Natural killer cell treated with Interleukin-12 subunit alpha and Interleukin-12 subunit beta and Interleukin-15 and Interleukin-18, amount 100 ng/mL, for 72 hours (primary cell): ENCODE measurements around the gene VPS35L. TPM values are rescaled to one million over a fixed set of nuclear protein-coding genes. Genes with fewer than 3 reads are reported as not detected.
"Not testable (repeated sequence)": the region's sequence is repeated elsewhere in the genome, so short reads cannot be mapped to it uniquely, and the experiment has no call there.

Experiments used
- ATAC-seq, 2 donors: fragments of 150-1000 bp; cut with Tn5 transposase in 1 of 2; sonication (Bioruptor Pico), chemical (Tn5 transposase) in 1 of 2; 2 replicates each; pipeline ENCODE4 v1.10.0; 2021
- DNase-seq: peaks from one replicate; pipeline ENCODE4 v3.0.0; 2022; ENCODE audit warnings: low spot score
- H3K27ac Mint-ChIP-seq, 2 donors: 1 replicate in 1 of 2; 2 replicates in 1 of 2; pipeline ENCODE4 v1.8.0; 2022; ENCODE audit warnings: mixed read lengths in 2 of 2, mild to moderate bottlenecking in 1 of 2, moderate library complexity in 1 of 2
- H3K27me3 Mint-ChIP-seq, 2 donors: 1 replicate in 1 of 2; 2 replicates in 1 of 2; pipeline ENCODE4 v1.8.0; 2022; ENCODE audit warnings: mixed read lengths in 2 of 2
- H3K36me3 Mint-ChIP-seq: one replicate; pipeline ENCODE4 v1.8.0; 2022; ENCODE audit warnings: mixed read lengths
- H3K4me1 Mint-ChIP-seq, 2 donors: 1 replicate in 1 of 2; 2 replicates in 1 of 2; pipeline ENCODE4 v1.8.0; 2022; ENCODE audit warnings: low read depth in 2 of 2, mixed read lengths in 2 of 2, mild to moderate bottlenecking in 1 of 2
- H3K4me3 Mint-ChIP-seq: one replicate; pipeline ENCODE4 v1.8.0; 2022; ENCODE audit warnings: mixed read lengths
- H3K9me3 Mint-ChIP-seq: 2 replicates; pipeline ENCODE4 v1.8.0; 2022; ENCODE audit warnings: mixed read lengths
- total RNA-seq, 2 donors: library from RNA; stranded (reverse); gene quantifications; one replicate each; pipeline ENCODE4 v1.2.3, GENCODE V29; 2022

Gene VPS35L
- total RNA-seq, 2 donors from 2014 or later, result 41.1 to 52.6 TPM

DNA sequence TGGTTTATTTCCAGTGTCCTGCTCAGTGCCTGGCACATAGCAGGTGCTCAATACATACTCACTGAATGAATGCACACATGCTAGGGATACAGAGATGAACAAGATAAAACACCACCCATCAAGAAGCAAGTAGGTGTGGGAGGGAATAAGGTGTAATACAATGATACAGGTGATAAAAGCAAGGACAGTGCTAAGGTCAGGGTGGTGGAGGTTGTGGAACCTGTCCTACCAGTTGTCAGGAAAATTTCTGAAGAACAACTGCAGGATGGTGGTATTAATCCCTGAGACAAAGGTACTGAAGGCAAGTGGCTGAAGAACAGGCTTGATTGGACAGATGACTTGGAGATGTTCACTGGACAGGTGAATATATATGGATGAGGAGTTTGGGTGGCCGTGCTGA, 160.7 kb downstream of the VPS35L start:
- Mint-ChIP-seq H3K36me3 (peaks cover 13% of the 10 kb centered on the region), H3K9me3 (no peaks in the 10 kb centered on the region), H3K4me3 (peak overlapping the region; percentile 52), H3K27ac (no peak overlapping the region), H3K4me1 (peaks cover 18 to 20% of the 10 kb centered on the region in 2 donors), H3K27me3 (no peaks in the 10 kb centered on the region)
- ATAC-seq (no peak), DNase-seq (no peak)

- not testable (repeated sequence) for ATAC-seq, DNase-seq, H3K27me3 Mint-ChIP-seq, H3K9me3 Mint-ChIP-seq
- Mint-ChIP-seq H3K4me1 (peaks cover 18 to 20% of the 10 kb centered on the region in 2 donors), H3K27ac (peak overlapping the region; percentile 75 to 90), H3K36me3 (peaks cover 13% of the 10 kb centered on the region), H3K4me3 (peak overlapping the region; percentile 88)
These were observed 161.2 kb downstream of the VPS35L start for GRCh38 chr16:19716728-19717127.

- peaks cover 13% of the 10 kb centered on the region for H3K36me3 Mint-ChIP-seq
- no peak for ATAC-seq
- H3K27ac Mint-ChIP-seq, result peak overlapping the region; percentile 75 to 90
- peaks cover 18 to 20% of the 10 kb centered on the region in 2 donors for H3K4me1 Mint-ChIP-seq
- no peaks in the 10 kb centered on the region for H3K9me3 Mint-ChIP-seq
- peak overlapping the region; percentile 88 for H3K4me3 Mint-ChIP-seq
- no peak for DNase-seq
- H3K27me3 Mint-ChIP-seq, result peaks cover 0 to 1% of the 10 kb centered on the region in 2 donors
These were observed 161.8 kb downstream of the VPS35L start for GRCh38 chr16:19717314-19717713.

DNA sequence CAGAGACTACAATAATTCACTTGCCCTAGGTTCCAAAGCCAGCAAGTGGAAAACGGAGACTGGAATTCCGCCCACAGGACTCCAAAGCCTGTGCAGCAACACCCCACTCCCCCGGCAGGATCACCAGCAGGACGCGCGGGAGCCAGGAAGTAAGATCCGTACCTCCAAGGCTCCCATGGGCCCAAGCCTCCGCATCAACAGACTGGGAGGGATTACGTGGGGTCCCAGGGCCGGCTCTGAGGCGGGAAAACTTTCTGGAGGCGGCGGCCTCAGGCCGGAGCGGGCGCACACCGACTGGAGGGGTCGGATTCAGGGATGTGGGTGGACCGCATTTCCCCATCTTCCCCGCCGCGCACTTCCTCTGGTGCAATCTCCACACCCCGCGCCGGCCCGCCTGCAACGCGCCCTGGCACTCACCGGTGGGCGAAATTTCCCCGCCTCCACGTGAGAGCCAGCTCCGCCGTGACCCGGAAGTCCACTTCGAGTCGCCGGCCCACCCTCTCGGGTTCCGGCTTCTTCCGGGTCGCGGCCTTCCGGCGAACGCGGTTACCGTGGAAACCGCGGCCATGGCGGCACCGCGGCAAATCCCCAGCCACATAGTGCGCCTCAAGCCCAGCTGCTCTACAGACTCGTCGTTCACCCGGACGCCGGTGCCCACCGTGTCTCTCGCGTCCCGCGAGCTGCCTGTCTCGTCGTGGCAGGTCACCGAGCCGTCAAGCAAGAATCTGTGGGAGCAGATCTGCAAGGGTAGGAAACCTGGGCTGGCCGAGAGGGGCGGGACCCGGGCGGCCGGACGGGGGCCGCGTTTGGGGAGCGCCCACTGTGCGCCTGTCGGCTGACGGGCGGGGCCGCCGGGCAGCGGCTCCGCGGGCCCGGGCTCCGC, 162.5 kb downstream of the VPS35L start, which contains the start of the genes IQCK and KNOP1:
Gene IQCK (plus strand): TSS at position 531 of the 883 bp plus-strand sequence. CDS start 36 bp downstream, at position 567.
Gene KNOP1 (minus strand): TSS at position 487 of the 883 bp plus-strand sequence. CDS start 3,192 bp downstream, outside the sequence.
- Mint-ChIP-seq H3K4me1 (peaks cover 18 to 20% of the 10 kb centered on the region in 2 donors), H3K9me3 (no peaks in the 10 kb centered on the region), H3K4me3 (peak within 1 kb of the TSS; percentile 88), H3K36me3 (peaks cover 13% of the 10 kb centered on the region), H3K27ac (peak within 1 kb of the TSS; percentile 75 to 90), H3K27me3 (peaks cover 0 to 3% of the 10 kb centered on the region in 2 donors)
- ATAC-seq (peak; percentile 95 to 96), DNase-seq (peak; percentile 96)

- Mint-ChIP-seq H3K27me3 (peaks cover 0 to 3% of the 10 kb centered on the region in 2 donors), H3K9me3 (no peaks in the 10 kb centered on the region), H3K4me3 (peak overlapping the region; percentile 88), H3K27ac (peak overlapping the region; percentile 75 to 90), H3K4me1 (peaks cover 18 to 20% of the 10 kb centered on the region in 2 donors), H3K36me3 (peaks cover 13% of the 10 kb centered on the region)
- ATAC-seq (no peak), DNase-seq (no peak)
These were observed 163.1 kb downstream of the VPS35L start for GRCh38 chr16:19718624-19718965.

- peaks cover 0 to 3% of the 10 kb centered on the region in 2 donors for H3K27me3 Mint-ChIP-seq
- no peak overlapping the region for H3K4me3 Mint-ChIP-seq
- H3K4me1 Mint-ChIP-seq, result peaks cover 0 to 2% of the 10 kb centered on the region in 2 donors
- H3K27ac Mint-ChIP-seq, result no peak overlapping the region
- no peaks in the 10 kb centered on the region for H3K36me3 Mint-ChIP-seq
- DNase-seq, result no peak
- no peak for ATAC-seq
- H3K9me3 Mint-ChIP-seq, result no peaks in the 10 kb centered on the region
These were observed 166.9 kb downstream of the VPS35L start for GRCh38 chr16:19722269-19722952.

DNA sequence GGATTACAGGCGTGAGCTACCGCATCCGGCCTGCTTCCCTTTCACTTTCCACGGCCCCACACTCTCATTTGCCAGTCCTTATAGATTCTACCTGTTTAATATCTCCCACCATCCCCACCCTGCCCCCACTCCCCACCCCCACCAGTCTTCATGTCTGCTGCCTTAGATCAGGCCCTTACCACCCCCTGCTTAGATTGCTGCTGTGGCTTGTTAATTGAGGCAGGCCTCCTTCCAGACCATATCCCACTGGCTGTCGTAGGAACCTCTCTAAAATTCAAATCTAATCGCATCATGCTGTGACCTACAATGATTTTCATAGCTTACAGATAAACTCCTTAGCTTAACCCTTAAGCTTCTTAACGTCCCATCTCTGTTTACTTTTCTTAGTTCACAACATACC, 167.5 kb downstream of the VPS35L start:
- no peak overlapping the region for H3K27ac Mint-ChIP-seq
- H3K36me3 Mint-ChIP-seq, result no peaks in the 10 kb centered on the region
- peaks cover 0 to 4% of the 10 kb centered on the region in 2 donors for H3K4me1 Mint-ChIP-seq
- H3K27me3 Mint-ChIP-seq, result peaks cover 0 to 3% of the 10 kb centered on the region in 2 donors
- no peaks in the 10 kb centered on the region for H3K9me3 Mint-ChIP-seq
- ATAC-seq, result no peak
- H3K4me3 Mint-ChIP-seq, result no peak overlapping the region
- DNase-seq, result no peak

GRCh38 chr16:19728636-19728965, 173.1 kb downstream of the VPS35L start:
- H3K27me3 Mint-ChIP-seq, result peaks cover 0 to 7% of the 10 kb centered on the region in 2 donors
- peaks cover 0 to 10% of the 10 kb centered on the region in 2 donors for H3K4me1 Mint-ChIP-seq
- ATAC-seq (no peak), DNase-seq (no peak)
- H3K4me3 Mint-ChIP-seq, result no peak overlapping the region
- no peaks in the 10 kb centered on the region for H3K36me3 Mint-ChIP-seq
- H3K27ac Mint-ChIP-seq, result no peak overlapping the region
- H3K9me3 Mint-ChIP-seq, result no peaks in the 10 kb centered on the region

GRCh38 chr16:19733551-19733950, 178.0 kb downstream of the VPS35L start:
- Mint-ChIP-seq H3K27me3 (peaks cover 6 to 9% of the 10 kb centered on the region in 2 donors), H3K27ac (no peak overlapping the region), H3K36me3 (no peaks in the 10 kb centered on the region), H3K4me3 (no peak overlapping the region), H3K4me1 (peaks cover 0 to 3% of the 10 kb centered on the region in 2 donors), H3K9me3 (no peaks in the 10 kb centered on the region)
- ATAC-seq (no peak), DNase-seq (no peak)

DNA sequence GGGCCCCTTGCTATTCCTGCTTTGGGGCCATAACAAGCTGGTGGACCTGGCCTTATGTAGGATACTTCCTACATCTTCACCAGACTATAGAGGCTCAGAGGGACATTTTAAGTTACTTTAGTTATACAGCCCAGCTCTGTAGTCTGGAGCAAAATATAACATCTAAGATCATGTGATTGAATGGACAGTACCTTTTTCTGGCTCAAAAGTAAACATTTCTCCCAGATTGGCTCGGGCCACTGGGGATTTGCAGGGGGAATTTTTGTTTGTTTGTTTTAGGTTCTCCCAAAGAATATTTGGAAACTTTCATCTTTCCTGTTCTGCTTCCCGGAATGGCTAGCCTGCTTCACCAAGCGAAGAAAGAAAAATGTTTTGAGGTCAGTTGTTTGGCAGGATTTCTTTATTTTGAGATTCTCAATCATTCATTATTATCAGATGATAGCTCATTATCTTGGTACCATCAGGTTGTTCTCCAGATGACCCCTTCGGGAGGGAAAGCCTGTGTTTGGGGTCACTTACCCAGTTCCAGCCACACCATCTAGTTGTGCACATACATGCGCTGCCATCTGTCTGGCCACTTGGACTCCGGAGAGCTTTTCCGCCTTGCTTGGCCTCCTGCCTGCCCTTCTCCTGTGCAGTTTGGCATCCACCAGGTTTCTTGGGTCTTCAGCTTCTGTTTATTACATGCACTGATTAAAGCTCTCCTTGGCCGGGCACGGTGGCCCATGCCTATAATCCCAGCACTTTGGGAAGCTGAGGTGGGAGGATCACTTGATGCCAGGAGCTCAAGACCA, 179.8 kb downstream of the VPS35L start:
- no peak overlapping the region for H3K4me3 Mint-ChIP-seq
- DNase-seq (no peak), ATAC-seq (no peak)
- H3K4me1 Mint-ChIP-seq, result no peaks in the 10 kb centered on the region
- H3K36me3 Mint-ChIP-seq, result no peaks in the 10 kb centered on the region
- H3K9me3 Mint-ChIP-seq, result no peaks in the 10 kb centered on the region
- peaks cover 12 to 16% of the 10 kb centered on the region in 2 donors for H3K27me3 Mint-ChIP-seq
- no peak overlapping the region for H3K27ac Mint-ChIP-seq

DNA sequence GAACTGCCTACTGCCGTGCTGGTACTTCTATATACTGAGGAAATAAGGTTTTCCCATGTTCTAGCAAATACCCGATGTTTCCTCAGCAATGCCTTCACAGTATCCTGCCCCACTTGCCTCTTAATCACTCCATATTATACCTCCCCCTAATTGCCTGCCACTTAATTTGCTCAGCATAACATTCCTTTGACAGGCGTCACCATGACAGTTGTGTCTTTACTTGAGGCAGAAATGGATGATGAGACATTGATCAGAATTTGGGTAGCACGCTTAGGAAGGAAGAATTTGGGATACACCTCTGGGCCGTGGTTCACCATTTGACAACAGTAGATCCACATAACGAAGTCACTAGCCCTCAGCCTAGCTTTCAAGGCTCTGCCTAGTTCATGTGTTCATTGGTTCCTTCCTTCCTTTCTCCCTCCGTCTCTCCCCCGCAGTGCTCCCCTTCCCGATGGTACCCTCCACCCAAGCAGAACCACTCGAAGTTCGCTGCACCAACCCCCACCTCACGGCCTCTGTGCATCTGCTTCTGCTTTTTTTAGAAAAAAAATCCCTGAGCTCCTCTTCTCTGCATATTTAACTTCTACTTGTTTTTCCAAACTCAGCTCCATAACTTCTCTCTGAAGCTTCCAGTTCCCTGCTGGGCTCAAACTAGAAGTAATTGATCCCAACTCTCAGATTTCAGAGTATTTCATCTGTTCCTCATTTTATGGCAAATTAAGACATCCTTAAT, 182.0 kb downstream of the VPS35L start:
- H3K36me3 Mint-ChIP-seq, result no peaks in the 10 kb centered on the region
- H3K9me3 Mint-ChIP-seq, result no peaks in the 10 kb centered on the region
- no peak for DNase-seq
- no peak overlapping the region for H3K27ac Mint-ChIP-seq
- ATAC-seq, result no peak
- H3K4me3 Mint-ChIP-seq, result no peak overlapping the region
- H3K27me3 Mint-ChIP-seq, result peaks cover 13 to 14% of the 10 kb centered on the region in 2 donors
- no peaks in the 10 kb centered on the region for H3K4me1 Mint-ChIP-seq

DNA sequence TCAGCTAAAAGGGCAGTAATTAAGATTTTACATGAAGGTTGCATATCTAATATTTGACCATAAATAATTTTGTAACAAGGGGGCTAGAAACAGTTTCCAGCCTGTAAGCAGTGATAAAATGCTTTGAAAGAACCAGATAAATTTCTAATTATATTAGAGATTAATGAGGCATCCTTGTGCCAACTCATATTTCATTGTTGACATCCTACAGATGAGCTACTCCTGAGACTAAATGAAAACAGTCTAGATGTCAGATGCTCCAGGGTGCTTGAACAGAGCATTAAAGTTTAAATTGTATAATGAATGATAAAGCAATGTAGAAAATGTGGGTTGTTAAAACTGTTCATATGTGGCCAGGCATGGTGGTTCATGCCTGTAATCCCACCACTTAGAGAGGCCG, 185.9 kb downstream of the VPS35L start:
- DNase-seq (no peak), ATAC-seq (no peak)
- no peak overlapping the region for H3K27ac Mint-ChIP-seq
- no peaks in the 10 kb centered on the region for H3K36me3 Mint-ChIP-seq
- H3K27me3 Mint-ChIP-seq, result peaks cover 13 to 14% of the 10 kb centered on the region in 2 donors
- H3K4me3 Mint-ChIP-seq, result no peak overlapping the region
- no peaks in the 10 kb centered on the region for H3K9me3 Mint-ChIP-seq
- H3K4me1 Mint-ChIP-seq, result no peaks in the 10 kb centered on the region

GRCh38 chr16:19743816-19744159, 188.3 kb downstream of the VPS35L start:
- H3K27me3 Mint-ChIP-seq, result peaks cover 8 to 11% of the 10 kb centered on the region in 2 donors
- no peak overlapping the region for H3K27ac Mint-ChIP-seq
- no peaks in the 10 kb centered on the region for H3K9me3 Mint-ChIP-seq
- DNase-seq, result no peak
- H3K4me1 Mint-ChIP-seq, result no peaks in the 10 kb centered on the region
- no peak for ATAC-seq
- H3K36me3 Mint-ChIP-seq, result no peaks in the 10 kb centered on the region
- no peak overlapping the region for H3K4me3 Mint-ChIP-seq
